ENCODE results near the gene RPL27A.

RPL27A gene

DNA sequence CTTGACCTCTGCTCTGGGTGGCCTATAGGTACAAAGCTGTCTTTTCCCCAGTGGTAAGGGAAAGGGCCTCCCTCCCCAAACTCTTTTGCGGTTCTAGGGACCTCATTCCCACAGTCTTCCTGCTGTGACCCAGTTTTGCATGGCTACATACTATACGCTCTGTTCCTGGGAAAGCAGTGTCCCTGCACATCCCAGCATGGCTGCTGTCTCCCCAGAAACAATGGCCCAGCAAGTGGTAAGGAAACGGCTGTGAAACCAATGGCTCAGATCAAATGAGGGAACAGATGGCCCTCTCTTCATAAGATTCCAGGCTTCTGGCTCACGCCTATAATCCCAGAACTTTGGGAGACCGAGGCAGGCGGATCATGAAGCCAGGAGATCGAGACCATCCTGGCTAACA, 41.1 kb downstream of the RPL27A start:
- no peak for DNase-seq

DNA sequence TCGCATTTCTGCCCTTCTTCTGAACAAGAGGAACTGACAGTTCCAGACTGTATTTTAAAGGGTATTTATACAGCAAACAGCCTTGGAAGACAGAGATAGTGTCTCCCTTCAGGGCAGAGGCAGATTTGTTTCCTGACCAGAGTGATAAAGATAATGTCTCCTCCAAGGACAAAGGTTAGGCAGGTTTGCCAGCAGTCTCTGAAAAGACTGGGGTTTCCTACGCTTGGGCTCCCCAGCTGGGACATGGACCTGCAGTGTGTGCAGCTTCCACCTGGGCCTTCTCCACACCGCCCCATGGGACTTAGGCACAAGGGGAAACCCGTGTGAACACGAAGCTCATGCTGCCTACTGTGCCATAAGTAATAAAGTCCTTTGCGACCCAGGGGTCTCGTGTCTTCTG, 42.1 kb downstream of the RPL27A start:
- no peak for DNase-seq

DNA sequence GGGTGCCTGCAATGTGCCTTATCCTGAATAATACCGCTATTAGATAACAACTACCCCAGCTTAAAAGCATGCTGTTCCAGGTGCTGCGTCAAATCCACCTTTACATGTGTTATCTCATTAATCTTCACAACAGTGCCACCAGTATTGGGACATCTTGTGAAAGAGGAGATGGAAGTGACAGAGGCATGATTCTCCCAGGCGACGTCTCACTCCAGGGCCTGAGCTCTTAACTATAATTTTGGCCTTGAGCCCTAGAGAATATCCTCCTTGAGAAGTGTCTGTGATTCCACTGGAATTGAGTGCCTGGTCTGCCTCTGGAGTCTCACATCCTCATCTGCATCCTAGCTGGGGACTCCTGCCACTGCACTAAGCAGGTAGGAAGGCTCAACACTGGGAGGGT, 43.8 kb downstream of the RPL27A start:
- no peak for DNase-seq

DNA sequence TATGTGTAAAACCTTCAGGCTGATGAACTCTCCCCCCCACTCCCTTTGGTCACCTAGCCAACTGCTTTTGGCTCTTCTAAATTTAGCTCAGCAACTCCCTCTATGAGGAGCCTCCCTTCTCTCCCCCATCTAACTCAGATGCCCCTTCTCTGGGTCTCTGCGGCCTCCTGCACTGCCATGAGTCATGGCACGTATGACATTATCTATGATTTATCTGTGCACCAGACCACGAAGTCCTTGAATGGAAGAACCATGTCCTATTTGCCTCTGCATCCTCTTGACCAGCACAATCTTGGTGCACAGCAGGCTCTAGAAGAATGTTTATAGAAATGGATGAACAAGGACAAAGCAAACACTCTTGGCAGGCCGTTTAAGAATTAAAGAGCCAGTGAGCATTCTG, 46.0 kb downstream of the RPL27A start:
- no peak for DNase-seq

DNA sequence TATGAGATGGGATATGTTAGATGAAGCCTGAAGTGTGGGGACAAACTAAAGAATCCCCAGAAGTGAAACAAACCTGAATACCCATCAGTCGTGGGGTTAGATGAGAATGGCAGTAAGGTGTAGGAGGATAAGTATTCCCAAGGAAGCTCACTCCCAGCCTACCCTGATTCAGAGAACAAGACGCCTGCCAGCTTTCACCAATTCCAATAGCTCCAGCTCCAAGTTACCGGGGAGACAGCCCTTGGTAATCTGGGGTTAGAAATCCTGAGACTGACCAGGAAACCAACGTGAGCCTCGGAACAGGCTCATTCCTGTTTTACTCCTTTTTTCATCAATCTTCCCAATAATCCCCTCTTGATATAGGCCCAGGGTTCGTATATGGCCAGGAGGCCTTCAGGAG, 46.5 kb downstream of the RPL27A start:
- no peak for DNase-seq

DNA sequence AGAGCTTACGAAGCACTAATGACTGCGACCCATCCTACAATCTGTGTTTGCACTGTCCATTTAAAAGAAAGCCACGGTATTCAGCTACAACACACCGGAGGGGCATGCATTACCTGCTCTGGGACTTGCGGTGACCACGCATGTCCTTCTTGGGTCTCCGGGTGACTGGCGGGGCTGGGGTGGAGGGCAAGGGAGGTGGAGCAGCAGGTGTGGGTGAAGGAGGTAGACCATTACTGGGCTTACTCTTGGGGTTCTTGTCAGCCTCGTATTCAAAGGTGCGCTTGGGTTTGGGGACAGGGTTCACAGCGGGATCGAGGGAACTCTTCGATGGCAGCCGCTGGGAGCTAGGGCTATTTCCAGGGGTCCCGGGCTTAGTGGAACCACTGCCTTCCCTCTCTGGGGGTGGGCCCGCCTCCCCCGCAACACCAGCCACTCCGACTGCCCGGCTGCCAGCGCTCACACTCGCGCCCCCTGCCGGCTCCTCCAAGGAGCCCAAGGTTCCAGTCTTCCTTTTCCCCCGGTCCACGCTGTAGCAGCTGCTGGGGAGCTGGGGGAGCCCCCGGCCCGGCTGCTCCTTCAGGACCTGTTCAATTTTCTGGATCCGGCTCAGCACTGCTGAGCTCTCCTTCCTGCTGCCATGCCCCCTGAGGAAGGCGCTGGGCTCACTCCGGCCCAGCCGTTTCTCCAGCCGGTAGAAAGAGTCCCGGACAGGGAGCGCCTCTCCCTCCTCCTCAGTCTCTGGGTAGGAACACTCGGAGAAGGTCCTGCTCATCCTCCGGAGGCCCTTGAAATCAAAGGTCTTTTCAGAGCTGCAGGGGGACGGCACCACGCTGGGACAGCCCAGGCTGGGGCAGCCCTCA, 47.5 kb downstream of the RPL27A start:
- DNase-seq, result no peak

DNA sequence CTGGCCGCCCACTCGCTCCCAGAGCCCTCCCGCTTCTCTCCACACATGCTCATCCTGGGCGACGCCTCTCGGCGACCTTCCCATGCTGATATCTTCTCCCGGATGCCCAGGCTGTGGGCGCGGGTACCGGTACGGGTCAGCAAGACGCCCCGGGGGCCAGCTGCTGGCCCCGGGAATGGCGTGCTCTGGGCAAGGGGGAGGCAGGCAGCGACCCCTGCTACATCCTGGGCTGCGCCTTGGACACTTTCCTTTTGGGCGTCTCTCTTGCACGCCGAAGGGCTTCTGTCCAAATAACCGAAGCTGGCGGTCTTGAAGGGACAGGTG, 48.1 kb downstream of the RPL27A start:
- DNase-seq, result no peak

DNA sequence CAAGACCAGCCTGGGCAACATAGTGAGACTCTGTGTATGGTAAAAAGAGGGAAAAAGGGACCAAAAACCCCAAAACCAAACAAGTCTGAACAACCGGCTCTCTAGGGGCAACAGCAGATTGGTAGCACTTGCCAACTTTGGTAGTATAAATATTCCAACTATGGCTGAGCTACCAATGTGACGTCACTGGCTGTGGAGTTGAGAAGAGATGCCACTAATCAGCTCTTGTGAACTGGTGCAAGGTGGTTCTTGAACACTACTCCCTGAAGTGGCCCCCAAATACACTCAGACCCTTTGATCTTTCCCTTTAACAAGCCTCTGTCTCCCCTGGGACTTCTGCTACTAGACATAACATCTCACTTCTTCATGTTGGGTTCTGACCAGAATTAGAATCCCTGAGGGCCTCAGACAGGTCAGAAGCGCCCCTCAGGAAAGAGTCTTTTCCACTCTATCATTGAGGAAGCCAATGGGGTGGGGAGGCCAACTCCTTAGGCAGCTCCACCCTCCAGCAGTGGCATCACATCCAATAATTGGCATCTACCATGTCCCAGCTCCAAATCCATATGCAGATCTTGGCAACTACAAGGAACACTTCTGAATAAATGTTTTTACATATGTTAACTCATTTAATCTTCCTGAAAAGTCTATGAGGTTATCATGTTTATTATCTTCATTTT, 49.2 kb downstream of the RPL27A start:
- DNase-seq, result no peak

DNA sequence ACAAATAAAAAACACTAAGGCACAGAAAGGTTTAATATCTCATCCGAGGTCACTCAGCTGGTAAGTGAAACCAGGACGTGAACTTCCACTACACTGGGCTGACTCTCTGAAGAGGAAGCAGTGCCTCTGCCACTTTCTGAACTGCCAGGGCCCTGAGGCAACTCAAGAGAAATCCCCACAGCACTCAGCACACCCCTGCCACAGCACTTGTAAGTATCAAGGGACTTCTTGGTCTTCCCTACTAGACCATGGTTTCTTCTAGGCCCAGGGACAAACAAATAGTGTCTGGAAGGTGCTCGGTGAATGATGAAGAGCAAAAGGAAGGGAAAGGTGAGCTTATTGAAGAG, 49.7 kb downstream of the RPL27A start:
- DNase-seq, result no peak

DNA sequence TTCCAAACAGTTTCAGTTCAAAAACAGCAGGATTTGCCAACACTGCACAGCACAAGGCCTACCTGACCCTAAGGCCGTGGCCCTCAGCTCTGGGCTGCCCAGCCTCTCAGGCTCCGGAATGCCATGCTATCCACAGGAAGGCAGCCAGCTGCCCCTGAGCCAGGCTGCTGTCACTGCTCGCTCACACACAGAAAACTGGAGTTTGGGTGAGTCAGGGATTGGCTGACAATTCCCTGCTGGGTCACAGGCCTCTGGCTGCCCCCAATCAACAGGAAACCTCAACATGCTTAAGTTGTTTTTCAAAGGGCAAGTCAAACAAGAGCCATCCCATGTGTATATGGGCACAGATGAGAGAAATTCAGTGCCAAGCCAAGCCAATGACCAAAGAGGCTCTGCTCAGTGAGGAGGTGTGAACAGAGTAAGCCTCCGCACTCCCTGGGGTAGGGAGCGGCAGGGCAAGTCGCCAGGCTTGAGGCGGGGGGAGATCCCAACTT, 50.2 kb downstream of the RPL27A start:
- DNase-seq, result no peak

DNA sequence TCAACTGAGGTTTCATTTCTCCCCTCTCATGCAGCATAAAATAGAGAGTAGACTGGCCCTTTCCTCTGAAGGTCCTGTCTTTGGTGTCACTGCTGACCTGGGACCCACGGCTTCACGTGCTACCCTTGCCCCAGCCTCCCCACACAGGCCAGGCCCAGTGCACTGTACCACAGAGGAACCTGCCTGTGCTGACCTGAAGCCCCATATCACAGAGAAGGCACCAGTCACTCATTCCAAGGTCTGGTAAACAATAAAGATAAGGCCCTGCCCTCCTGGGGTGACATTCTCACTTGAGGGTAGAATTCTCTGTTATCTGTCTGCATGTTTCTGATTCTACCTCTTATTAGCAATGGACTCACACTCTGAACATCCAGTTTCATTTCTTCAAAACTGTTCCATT, 51.3 kb downstream of the RPL27A start:
- no peak for DNase-seq

DNA sequence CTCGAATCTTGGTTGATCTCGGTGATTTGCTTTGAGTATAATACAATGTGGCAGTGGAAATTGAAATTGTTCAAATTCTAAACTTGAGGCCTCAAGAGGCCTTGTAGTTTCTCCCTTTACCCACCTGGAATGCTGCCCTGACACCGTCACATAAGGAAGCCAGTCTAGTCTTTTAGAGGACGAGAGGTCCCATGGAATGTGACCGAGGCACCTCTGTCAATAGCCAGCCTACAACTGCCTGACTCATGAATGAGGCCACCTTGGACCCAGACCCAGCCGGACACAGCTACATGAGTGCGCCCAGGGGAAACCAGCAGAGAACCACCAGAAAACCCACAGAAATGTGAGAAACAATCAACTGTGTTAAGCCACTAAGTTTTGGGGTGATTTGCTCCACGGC, 52.5 kb downstream of the RPL27A start:
- DNase-seq, result no peak

DNA sequence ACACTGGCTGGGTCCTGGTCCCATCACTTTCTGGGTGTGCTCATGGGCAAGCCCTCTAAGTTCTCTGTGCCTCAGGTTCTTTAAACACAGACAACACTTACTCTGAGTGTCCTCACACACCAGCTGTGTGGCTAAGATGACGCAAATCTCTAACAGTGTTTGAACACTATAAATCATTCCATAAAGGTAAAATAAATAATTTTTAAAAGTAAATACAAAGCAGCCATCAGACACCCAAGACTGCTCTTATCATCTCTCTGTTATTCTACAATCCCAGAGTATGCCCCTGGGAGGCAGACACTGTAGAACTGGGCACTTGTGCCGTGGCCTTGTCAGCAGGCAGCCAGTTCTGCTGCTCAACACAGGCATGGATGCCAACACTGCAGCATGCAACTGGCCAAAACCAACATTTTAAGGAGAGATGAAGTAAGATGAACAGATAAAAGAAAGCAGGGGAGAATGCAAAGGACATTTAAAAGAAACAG, 56.8 kb downstream of the RPL27A start:
- DNase-seq, result no peak
